ENCODE measurements around the gene ATN1.

DNA sequence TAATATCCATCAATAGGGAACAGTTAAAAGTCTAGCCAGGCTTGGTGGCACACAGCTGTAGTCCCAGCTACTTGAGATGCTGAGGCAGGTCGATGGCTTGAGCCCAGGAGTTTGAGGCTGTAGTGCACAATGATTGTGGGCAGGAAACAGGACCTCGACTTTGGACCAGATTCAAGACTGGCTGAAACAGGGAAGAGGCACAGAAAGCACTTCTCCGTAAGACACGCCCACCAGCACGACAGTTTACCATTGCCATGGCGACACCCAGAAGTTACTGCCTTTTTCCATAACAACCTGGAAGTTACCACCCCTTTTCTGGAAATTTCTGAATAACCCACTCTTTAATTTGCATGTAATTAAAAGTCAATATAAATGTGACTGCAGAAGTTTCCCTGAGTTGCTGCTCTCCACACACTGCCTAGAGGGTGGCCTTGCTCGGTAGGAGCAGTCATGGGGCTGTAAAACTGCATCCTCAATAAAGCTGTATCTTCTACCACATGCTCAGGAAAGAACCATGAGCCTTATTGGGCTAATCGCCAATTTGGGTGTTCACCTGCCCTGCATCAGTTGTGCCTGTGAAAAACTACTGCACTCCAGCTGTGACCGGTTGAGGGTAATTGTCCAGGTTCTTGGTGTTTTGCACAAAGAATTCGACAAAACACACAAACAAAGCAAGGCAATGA is 27.8 kb upstream of the ATN1 start:
- TF ChIP-seq, protein P1, sequence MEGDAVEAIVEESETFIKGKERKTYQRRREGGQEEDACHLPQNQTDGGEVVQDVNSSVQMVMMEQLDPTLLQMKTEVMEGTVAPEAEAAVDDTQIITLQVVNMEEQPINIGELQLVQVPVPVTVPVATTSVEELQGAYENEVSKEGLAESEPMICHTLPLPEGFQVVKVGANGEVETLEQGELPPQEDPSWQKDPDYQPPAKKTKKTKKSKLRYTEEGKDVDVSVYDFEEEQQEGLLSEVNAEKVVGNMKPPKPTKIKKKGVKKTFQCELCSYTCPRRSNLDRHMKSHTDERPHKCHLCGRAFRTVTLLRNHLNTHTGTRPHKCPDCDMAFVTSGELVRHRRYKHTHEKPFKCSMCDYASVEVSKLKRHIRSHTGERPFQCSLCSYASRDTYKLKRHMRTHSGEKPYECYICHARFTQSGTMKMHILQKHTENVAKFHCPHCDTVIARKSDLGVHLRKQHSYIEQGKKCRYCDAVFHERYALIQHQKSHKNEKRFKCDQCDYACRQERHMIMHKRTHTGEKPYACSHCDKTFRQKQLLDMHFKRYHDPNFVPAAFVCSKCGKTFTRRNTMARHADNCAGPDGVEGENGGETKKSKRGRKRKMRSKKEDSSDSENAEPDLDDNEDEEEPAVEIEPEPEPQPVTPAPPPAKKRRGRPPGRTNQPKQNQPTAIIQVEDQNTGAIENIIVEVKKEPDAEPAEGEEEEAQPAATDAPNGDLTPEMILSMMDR (conservative IDR thresholded peaks at IDR 0.05 in 1 of 2, IDR thresholded peaks at IDR 0.05 in 1 of 2; ENCODE audit: low read depth in 1 of 2, low read length in 2 of 2), result no peak
- no peak for TF ChIP-seq EZH2 (IDR thresholded peaks at IDR 0.05; ENCODE audit: low read length, missing control alignments)

All from fibroblast of lung (primary cell).